GM10248 (cell line): Measurements from ENCODE around the gene SEM1.
"Not testable (repeated sequence)": the region's sequence is repeated elsewhere in the genome, so short reads cannot be mapped to it uniquely, and the experiment has no call there.

ENCODE experiments used
- CTCF ChIA-PET: fragments of 300-600 bp; sonication (Branson Sonifier 250); formaldehyde crosslinking; extraction: SDS; loops from one replicate; lab custom pipeline; 2021; ENCODE audit warnings: antibody characterized with exemption; lab: Yijun Ruan, JAX
- POLR2A ChIA-PET: fragments of 350-650 bp; sonication (Branson Sonifier 250); formaldehyde crosslinking; extraction: SDS; loops from one replicate; lab custom pipeline; 2020; ENCODE audit warnings: antibody characterized with exemption; lab: Yijun Ruan, JAX
- DNase-seq: peaks from one replicate; pipeline ENCODE4 v3.0.0; 2012; ENCODE audit errors: extremely low spot score
- CTCF ChIP-seq: IDR thresholded peaks from 2 replicates; pipeline ENCODE4 v1.5.1; 2012; ENCODE audit warnings: mild to moderate bottlenecking, low read depth; ENCODE audit errors: extremely low read depth, missing control alignments, control extremely low read depth

The SEM1 gene

DNA sequence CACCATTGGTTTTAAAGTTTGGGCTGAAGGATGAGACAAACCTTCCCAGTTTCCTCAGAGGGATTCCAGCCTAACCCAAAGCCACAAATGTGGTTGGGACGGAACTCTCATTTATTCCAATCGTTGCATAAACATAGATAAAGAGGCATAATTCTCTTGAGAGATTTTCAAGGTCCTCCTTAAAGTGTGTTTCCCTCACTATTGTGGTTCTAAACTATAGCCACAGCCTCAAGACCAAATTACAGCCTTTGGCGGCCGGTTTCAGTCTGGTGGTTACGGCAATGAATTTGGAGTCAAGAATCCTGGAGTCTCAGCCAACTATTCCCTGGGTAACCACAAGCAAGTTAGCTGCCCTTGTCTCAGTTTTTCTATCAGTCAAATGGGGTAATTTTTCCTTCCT is 42.6 kb downstream of the SEM1 start:
- no peak for TF ChIP-seq CTCF
- CTCF ChIA-PET, result interaction anchor here (2.6 kb wide), 1 partner anchor 9 kb away, joined by 8 read pairs; no protein-coding TSS in a partner anchor
- DNase-seq, result no peak
- POLR2A ChIA-PET, result no interaction called here

DNA sequence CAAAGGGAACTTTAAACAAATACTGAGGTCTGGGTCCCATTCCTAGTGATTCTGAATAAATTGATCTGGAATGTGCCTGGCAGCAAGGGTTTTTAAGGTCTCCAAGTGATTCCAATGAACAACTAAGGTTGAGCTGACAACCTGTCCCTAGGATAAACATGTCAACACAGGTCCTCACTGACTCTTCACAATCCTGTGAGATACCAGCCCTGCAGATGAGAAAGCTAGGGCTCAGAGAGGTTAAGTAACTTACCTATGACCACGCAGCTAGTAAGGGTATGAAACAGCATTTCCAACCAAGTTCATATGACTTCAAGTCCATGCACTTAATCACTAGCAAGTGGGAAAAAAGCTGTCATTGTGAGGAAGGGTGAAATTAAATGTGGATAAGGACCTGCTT is 44.0 kb downstream of the SEM1 start:
- ChIA-PET CTCF (interaction anchor here (0.6 to 2.6 kb wide), 2 partner anchors 10 to 114 kb away, joined by 3 to 8 read pairs; no protein-coding TSS in a partner anchor), POLR2A (no interaction called here)
- no peak for TF ChIP-seq CTCF
- no peak for DNase-seq

DNA sequence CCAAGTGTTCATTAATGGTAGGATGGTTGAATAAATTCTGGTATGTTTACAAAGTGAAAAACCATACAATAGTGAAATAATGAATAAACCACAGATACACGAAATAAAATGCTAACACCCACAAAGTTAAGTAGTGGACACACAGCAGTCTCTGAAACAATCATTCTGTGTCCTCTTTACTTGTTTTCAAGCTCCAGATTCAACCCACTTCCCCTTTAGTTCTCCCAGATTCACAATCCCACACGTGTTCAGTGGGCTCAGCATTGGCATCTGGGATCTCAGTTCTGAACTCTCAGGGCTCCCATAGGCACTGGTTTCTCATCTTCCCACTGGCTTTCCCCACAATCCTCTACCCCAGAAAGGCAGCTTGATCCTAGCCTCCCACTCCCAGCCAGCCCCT is 44.9 kb downstream of the SEM1 start:
- TF ChIP-seq CTCF, result no peak
- CTCF ChIA-PET, result no interaction called here
- no peak for DNase-seq
- POLR2A ChIA-PET, result no interaction called here

DNA sequence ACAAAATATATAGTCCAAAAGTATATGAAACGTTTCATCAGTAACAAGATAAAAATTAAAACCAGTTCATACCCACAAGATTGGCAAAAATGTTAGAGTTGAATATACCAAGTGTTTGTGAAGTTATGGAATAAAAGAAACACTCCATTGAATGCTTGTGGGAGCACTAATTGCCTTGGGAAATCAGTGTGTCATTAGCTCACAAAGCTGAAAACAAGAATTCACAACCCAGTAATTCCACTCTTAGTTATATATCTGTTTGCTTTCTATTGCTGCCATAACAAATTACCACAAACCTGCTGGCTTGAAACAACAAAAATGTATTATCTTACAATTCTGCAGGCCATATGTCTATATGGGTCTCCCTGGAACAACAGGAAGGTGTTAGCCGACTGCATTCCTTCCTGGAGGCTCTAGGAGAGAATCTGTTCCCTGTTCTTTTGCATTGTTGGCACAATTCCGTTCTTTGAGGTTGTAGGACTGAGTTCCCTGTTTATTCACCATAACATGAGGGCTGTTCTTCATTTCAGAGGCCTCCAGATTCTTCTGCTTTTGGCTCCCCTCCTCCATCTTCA is 45.7 kb downstream of the SEM1 start:
- ChIA-PET POLR2A (no interaction called here), CTCF (no interaction called here)
- no peak for TF ChIP-seq CTCF
- DNase-seq, result no peak

DNA sequence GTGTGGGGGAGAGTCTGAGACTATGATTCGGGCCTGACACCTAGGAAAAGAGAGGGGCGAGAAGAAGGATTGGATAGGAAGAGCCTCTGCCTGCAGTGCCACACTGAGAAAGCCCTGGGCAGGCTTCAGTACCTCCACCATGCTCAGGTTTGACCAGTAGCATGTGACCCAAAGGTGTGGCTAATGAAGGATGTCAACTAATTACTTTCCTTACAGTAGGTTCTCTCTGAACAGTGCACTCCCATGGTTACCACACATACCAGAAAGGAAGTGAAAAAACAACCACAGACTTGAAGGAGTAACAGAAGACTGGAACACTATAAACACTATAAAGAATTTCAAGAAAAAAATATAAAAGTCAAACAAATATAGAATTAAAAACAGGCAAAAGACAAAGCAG is 46.2 kb downstream of the SEM1 start:
- no peak for TF ChIP-seq CTCF
- POLR2A ChIA-PET, result no interaction called here
- CTCF ChIA-PET, result no interaction called here
- no peak for DNase-seq

DNA sequence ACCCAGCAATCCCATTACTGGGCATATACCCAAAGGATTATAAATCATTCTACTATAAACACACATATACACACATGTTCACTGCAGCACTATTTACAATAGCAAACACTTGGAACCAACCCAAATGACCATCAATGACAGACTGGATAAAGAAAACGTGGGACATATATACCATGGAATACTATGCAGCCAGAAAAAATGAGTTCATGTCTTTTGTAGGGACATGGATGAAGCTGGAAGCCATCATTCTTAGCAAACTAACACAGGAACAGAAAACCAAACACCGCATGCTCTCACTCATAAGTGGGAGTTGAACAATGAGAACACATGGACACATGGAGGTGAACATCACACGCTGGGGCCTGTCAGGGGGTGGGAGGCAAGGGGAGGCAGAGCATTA is 47.5 kb downstream of the SEM1 start:
- CTCF ChIA-PET, DNase-seq, POLR2A ChIA-PET: not testable (repeated sequence)

DNA sequence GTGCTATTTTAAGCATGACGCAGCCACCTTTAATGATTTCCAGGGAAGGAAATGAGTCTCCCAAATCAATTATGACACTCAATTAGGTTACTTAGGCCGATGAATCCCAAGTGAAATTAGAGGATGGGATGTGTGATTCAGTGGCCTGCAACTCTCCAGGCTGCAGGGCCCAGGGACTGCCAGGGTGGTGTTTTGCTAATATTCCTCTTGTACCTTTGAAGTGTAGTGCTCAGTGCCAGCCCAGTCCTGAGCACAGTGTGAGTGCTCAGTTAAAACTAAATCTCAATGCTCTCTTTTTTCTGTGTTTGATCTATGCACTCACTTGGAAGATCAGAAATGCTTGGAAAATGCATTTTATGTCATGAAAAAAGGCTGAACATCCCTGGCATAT is 51.6 kb downstream of the SEM1 start:
- ChIA-PET POLR2A (no interaction called here), CTCF (no interaction called here)
- DNase-seq, result no peak
- TF ChIP-seq CTCF, result no peak
